Measurements from ENCODE around the gene DDX10. TPM values are rescaled to one million over a fixed set of nuclear protein-coding genes. Genes with fewer than 3 reads are reported as not detected.

Gene DDX10
- total RNA-seq, 2 donors from 2014 or later, result 8.0 to 28.2 TPM

DNA sequence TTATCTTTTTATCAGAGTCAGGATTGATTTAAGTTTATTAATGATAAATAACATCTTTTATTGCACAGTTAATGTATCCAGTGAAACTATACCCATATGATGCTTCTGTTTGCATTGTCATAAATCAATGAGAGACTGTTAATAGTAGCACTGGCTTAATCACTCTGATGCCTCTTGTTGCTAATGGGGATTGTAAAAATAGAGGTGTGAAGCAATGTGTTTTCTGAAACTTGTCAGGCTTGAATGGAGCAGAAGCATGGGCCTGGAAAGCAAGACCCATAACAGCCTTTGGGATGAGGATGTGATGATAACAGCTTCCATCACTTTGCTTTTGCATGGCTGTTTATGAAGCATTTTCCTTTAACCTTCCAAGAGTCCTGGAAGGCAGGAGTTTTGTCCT lies 319.7 kb downstream of the DDX10 start:
- Histone ChIP-seq H3K9me3 (no peaks in the 10 kb centered on the region), H3K4me3 (no peak overlapping the region), H3K4me1 (ENCODE audit: control insufficient read depth in 1 of 2, low read depth in 2 of 2) (peaks cover 14 to 20% of the 10 kb centered on the region in 2 donors), H3K36me3 (no peaks in the 10 kb centered on the region), H3K27ac (no peak overlapping the region), H3K27me3 (replicated peaks; ENCODE audit: insufficient read depth) (no peaks in the 10 kb centered on the region)
- DNase-seq (ENCODE audit: low spot score) (no peak), ATAC-seq (ENCODE audit: insufficient number of reproducible peaks, low FRiP score, low read depth) (no peak)
- TF ChIP-seq CTCF (IDR thresholded peaks at IDR 0.05), result no peak

DNA sequence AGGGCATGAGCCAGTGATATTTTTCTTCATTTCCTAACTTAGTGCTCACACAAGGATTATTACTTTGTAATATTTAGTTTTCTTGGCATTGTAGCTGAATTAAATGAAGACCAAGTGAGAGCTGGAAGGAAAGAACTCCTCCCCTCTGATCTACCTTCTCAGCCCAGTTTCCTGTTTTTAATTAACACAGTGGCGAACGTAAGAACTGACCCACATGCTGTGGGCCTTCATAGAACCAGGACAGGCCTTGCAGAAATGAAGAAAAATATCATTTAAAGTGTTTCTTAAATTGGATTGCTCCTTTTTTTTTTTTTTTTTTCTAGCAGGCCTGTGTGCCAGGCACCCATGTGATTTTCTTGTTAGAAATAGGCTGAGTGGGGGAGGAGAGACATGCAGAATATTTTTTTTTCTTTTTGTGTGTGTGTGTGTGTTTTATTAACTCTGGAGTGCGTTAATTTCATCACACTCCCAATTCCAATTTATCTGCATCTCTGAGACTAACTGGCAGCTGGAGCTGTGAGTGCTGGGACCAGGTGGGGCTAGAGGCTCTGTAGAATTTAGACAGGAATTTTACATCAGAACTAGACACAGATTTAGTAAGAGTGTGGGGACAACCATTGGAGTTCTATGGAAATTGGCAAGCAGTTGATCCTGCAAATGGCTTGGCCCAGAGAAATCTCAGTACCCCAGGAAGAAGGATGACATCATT lies 320.5 kb downstream of the DDX10 start:
- no peak for TF ChIP-seq CTCF (IDR thresholded peaks at IDR 0.05)
- Histone ChIP-seq H3K4me3 (no peak overlapping the region), H3K27me3 (replicated peaks; ENCODE audit: insufficient read depth) (no peaks in the 10 kb centered on the region), H3K36me3 (no peaks in the 10 kb centered on the region), H3K4me1 (ENCODE audit: control insufficient read depth in 1 of 2, low read depth in 2 of 2) (peaks cover 14 to 20% of the 10 kb centered on the region in 2 donors), H3K27ac (no peak overlapping the region), H3K9me3 (no peaks in the 10 kb centered on the region)
- ATAC-seq (ENCODE audit: insufficient number of reproducible peaks, low FRiP score, low read depth) (no peak), DNase-seq (ENCODE audit: low spot score) (no peak)

DNA sequence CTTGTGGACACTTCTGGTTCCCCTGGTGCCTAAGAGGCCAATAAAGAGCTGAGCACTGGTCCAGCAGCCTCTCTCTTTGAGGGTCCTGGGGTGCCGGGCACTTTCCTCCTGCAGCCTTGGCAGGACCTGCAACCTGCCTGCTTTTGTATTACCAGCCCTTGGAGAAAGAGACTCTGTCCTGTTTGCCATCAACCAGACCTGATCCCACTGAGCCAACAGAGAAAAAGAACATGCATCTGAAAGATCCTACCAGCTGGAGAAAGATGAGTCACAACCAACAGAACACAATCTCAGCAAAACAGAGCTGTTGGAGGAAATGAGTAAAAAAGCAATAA lies 321.0 kb downstream of the DDX10 start:
- Histone ChIP-seq H3K36me3 (no peaks in the 10 kb centered on the region), H3K9me3 (no peaks in the 10 kb centered on the region), H3K4me3 (no peak overlapping the region), H3K27ac (no peak overlapping the region), H3K4me1 (ENCODE audit: control insufficient read depth in 1 of 2, low read depth in 2 of 2) (peaks cover 14 to 20% of the 10 kb centered on the region in 2 donors), H3K27me3 (replicated peaks; ENCODE audit: insufficient read depth) (no peaks in the 10 kb centered on the region)
- no peak for DNase-seq (ENCODE audit: low spot score)
- no peak for TF ChIP-seq CTCF (IDR thresholded peaks at IDR 0.05)
- ATAC-seq (ENCODE audit: insufficient number of reproducible peaks, low FRiP score, low read depth), result no peak

Other genes with a start within 250 kb of the DDX10 start
- not detected for gene C11orf65, start 197.5 kb upstream of the DDX10 start, total RNA-seq
- 10 to 100 TPM; 36.1 to 60.1 TPM for gene POGLUT3, start 166.7 kb upstream of the DDX10 start, total RNA-seq
- gene EXPH5, start 71.3 kb upstream of the DDX10 start, total RNA-seq, result 1 to 10 TPM; 1.9 to 3.2 TPM